ENCODE data around the gene DLGAP1.
A peak's percentile ranks its signal among the peaks of the same experiment; 100 is the strongest.

Gene DLGAP1

DNA sequence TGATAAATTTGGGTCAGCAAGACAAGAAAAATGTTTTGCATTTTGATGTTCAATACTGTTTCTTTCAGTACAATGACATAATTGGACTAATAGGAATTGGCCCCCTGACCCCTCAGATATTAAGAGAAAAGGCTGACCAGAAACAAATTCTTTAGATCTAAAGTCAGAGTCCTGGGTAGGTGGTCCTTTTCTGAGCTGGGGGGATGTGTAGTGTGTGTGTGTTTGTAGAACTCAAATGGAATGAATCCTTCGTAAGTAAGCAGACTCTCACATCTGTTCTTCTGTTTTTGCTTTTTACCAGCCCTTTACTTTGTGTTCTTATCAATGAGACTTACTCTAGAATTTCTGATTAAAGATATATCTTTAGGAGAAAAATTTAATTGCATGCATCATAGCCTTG is 677.4 kb downstream of the DLGAP1 start:
- Histone ChIP-seq H3K9me3 (ENCODE audit: control insufficient read depth in 5 of 5, low read length in 5 of 5) (no peaks in the 10 kb centered on the region), H3K36me3 (ENCODE audit: control insufficient read depth in 5 of 5, insufficient read depth in 5 of 5, low read length in 5 of 5) (no peaks in the 10 kb centered on the region), H3K4me1 (ENCODE audit: control insufficient read depth in 5 of 5, insufficient read depth in 5 of 5, low read length in 5 of 5) (no peaks in the 10 kb centered on the region), H3K27ac (ENCODE audit: low read depth, low read length) (no peak overlapping the region), H3K27me3 (ENCODE audit: control insufficient read depth in 5 of 5, insufficient read depth in 4 of 5, low read length in 5 of 5) (no peaks in the 10 kb centered on the region), H3K9ac (ENCODE audit: low read length in 5 of 5) (no peak overlapping the region), H3K4me3 (ENCODE audit: low read depth in 1 of 5, low read length in 5 of 5) (no peak overlapping the region)

DNA sequence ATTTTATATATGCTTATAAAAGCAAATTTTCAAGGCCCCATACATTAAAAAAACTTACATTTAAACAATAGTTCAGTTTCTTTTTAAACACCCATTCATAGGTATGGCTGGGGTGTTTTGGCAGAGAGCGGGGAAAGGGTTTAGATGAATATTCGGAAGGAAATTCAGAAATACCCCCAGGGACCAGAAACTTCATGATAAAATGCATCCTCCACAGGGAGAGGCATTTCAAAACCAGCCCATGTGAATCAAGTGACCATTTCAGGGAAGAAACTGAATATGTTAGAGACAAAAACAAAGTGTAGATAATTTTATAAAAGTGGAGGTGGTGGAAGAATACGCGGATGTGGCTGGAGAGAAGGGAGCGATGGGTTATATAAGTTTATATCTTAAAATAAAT is 678.0 kb downstream of the DLGAP1 start:
- H3K27me3 ChIP-seq (ENCODE audit: control insufficient read depth in 5 of 5, insufficient read depth in 4 of 5, low read length in 5 of 5) = no peaks in the 10 kb centered on the region
- H3K27ac ChIP-seq (ENCODE audit: low read depth, low read length) = no peak overlapping the region
- H3K4me3 ChIP-seq (ENCODE audit: low read depth in 1 of 5, low read length in 5 of 5) = no peak overlapping the region
- no peak overlapping the region for H3K9ac ChIP-seq (ENCODE audit: low read length in 5 of 5)
- no peaks in the 10 kb centered on the region for H3K9me3 ChIP-seq (ENCODE audit: control insufficient read depth in 5 of 5, low read length in 5 of 5)
- H3K4me1 ChIP-seq (ENCODE audit: control insufficient read depth in 5 of 5, insufficient read depth in 5 of 5, low read length in 5 of 5) = no peaks in the 10 kb centered on the region
- no peaks in the 10 kb centered on the region for H3K36me3 ChIP-seq (ENCODE audit: control insufficient read depth in 5 of 5, insufficient read depth in 5 of 5, low read length in 5 of 5)

DNA sequence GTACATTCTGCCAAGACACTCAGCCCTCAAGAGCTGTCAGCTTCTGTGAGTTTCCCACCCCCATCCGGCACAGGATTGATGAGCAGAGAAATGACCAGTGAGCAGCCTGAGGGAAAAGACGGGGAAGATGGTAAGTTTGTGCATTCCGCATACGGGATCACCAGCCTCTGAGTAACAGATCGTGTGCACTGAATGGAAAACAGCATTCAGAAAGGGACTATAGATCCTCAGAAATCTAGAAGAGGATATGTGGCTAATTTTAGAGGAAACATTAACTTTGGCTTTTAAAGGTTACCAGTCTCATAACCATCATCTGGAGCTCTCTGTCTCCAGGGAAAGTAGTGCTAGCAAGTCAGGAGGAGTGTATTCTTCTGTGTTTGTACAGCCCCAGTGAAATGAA is 679.1 kb downstream of the DLGAP1 start:
- H3K36me3 ChIP-seq (ENCODE audit: control insufficient read depth in 5 of 5, insufficient read depth in 5 of 5, low read length in 5 of 5) = no peaks in the 10 kb centered on the region
- no peak overlapping the region for H3K4me3 ChIP-seq (ENCODE audit: low read depth in 1 of 5, low read length in 5 of 5)
- H3K27ac ChIP-seq (ENCODE audit: low read depth, low read length) = no peak overlapping the region
- no peak overlapping the region for H3K9ac ChIP-seq (ENCODE audit: low read length in 5 of 5)
- H3K9me3 ChIP-seq (ENCODE audit: control insufficient read depth in 5 of 5, low read length in 5 of 5) = no peaks in the 10 kb centered on the region
- no peaks in the 10 kb centered on the region for H3K27me3 ChIP-seq (ENCODE audit: control insufficient read depth in 5 of 5, insufficient read depth in 4 of 5, low read length in 5 of 5)
- H3K4me1 ChIP-seq (ENCODE audit: control insufficient read depth in 5 of 5, insufficient read depth in 5 of 5, low read length in 5 of 5) = peaks cover 0 to 10% (median 9%) of the 10 kb centered on the region in 5 donors

DNA sequence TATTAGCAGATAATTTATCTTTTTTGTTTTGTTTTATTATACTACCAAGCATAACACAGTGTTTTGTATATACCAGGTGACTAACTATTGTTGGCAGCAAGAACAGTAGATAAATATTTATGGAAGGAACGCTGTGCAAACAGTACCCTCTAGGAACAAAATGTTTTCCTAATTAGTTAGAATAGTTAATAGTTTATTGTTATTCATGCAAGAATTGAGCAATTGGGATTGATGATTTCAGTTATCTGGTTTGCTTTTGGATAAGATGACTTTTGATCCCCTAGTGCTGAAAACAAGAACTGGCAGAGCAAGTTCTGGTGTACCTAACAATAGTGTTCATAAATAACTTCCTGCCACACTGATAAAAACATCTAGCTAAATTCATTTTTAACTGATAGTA is 681.8 kb downstream of the DLGAP1 start:
- Histone ChIP-seq H3K4me3 (ENCODE audit: low read depth in 1 of 5, low read length in 5 of 5) (no peak overlapping the region), H3K9ac (ENCODE audit: low read length in 5 of 5) (no peak overlapping the region), H3K9me3 (ENCODE audit: control insufficient read depth in 5 of 5, low read length in 5 of 5) (no peaks in the 10 kb centered on the region), H3K4me1 (ENCODE audit: control insufficient read depth in 5 of 5, insufficient read depth in 5 of 5, low read length in 5 of 5) (peaks cover 0 to 12% (median 10%) of the 10 kb centered on the region in 5 donors), H3K36me3 (ENCODE audit: control insufficient read depth in 5 of 5, insufficient read depth in 5 of 5, low read length in 5 of 5) (no peaks in the 10 kb centered on the region), H3K27me3 (ENCODE audit: control insufficient read depth in 5 of 5, insufficient read depth in 4 of 5, low read length in 5 of 5) (peaks cover 0 to 5% (median 0%) of the 10 kb centered on the region in 5 donors), H3K27ac (ENCODE audit: low read depth, low read length) (no peak overlapping the region)

DNA sequence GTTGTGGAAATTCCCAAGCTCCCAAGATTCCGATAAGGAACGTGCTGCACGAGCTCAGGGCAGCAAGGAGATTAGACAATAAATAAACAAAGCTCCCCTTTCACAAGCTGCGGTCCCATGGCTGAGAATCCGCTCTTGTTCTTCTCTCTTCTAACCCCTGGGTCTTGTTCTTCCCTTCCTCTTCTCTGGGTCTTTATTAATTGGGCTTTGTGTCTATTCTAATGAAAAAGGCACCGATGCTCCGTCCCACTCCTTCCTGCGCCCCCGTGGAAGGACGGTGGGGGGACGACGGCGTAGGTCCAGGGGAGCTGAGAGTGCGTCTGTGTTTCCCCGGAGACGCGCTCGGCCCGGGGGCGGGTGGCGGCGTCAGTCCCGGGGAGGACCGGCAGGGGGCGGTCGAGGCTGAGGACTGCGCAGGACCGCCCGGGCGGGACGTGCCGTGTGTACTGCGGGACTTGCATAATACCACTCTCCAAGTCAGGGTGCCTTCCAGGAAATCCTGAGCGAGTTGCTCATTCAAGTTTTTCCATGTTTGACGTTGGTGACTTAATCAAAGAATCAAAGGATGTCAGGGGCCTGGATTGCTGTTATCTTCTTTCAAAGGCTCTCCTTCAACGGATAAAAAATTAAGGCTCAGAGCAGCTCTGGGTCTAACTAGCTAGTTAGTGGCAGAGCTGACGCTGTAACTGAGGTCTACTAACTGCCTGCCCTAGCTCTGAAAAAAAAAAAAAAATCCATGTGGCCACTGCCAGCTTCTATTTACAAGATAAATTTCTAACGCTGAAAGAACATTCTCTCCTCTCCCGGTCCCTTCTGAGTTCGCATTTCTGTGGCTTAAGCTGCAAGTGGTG is 683.8 kb downstream of the DLGAP1 start:
- Histone ChIP-seq H3K4me3 (ENCODE audit: low read depth in 1 of 5, low read length in 5 of 5) (peak overlapping the region; percentile 11 to 56 (median 46)), H3K4me1 (ENCODE audit: control insufficient read depth in 5 of 5, insufficient read depth in 5 of 5, low read length in 5 of 5) (peaks cover 0 to 12% (median 10%) of the 10 kb centered on the region in 5 donors), H3K9ac (ENCODE audit: low read length in 5 of 5) (peak overlapping the region in 4 of 5 donors; percentile 13 to 56 (median 43)), H3K27me3 (ENCODE audit: control insufficient read depth in 5 of 5, insufficient read depth in 4 of 5, low read length in 5 of 5) (peaks cover 0 to 5% (median 0%) of the 10 kb centered on the region in 5 donors), H3K27ac (ENCODE audit: low read depth, low read length) (no peak overlapping the region), H3K9me3 (ENCODE audit: control insufficient read depth in 5 of 5, low read length in 5 of 5) (no peaks in the 10 kb centered on the region), H3K36me3 (ENCODE audit: control insufficient read depth in 5 of 5, insufficient read depth in 5 of 5, low read length in 5 of 5) (no peaks in the 10 kb centered on the region)

DNA sequence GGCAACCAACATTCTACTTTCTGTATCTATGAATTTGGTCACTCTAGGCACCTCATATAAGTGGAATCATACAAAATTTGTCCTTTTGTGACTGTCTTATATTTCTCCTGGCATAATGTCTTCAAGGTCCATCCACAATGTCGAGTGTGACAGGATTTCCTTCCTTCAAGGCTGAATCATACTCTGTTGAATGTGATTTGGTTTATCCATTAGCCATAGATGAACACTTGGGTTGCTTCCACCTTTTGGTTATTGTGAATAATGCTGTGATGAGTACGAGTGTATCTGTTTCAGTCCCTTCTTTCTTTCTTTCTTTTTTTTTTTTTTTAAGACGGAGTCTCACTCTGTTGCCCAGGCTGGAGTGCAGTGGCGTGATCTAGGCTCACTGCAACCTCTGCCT is 693.8 kb downstream of the DLGAP1 start:
- H3K4me3 ChIP-seq (ENCODE audit: low read depth in 1 of 5, low read length in 5 of 5) = no peak overlapping the region
- H3K9me3 ChIP-seq (ENCODE audit: control insufficient read depth in 5 of 5, low read length in 5 of 5) = peaks cover 0 to 10% (median 4%) of the 10 kb centered on the region in 5 donors
- H3K27ac ChIP-seq (ENCODE audit: low read depth, low read length) = no peak overlapping the region
- H3K27me3 ChIP-seq (ENCODE audit: control insufficient read depth in 5 of 5, insufficient read depth in 4 of 5, low read length in 5 of 5) = no peaks in the 10 kb centered on the region
- H3K4me1 ChIP-seq (ENCODE audit: control insufficient read depth in 5 of 5, insufficient read depth in 5 of 5, low read length in 5 of 5) = peaks cover 0 to 12% (median 0%) of the 10 kb centered on the region in 5 donors
- H3K9ac ChIP-seq (ENCODE audit: low read length in 5 of 5) = no peak overlapping the region
- H3K36me3 ChIP-seq (ENCODE audit: control insufficient read depth in 5 of 5, insufficient read depth in 5 of 5, low read length in 5 of 5) = no peaks in the 10 kb centered on the region

DNA sequence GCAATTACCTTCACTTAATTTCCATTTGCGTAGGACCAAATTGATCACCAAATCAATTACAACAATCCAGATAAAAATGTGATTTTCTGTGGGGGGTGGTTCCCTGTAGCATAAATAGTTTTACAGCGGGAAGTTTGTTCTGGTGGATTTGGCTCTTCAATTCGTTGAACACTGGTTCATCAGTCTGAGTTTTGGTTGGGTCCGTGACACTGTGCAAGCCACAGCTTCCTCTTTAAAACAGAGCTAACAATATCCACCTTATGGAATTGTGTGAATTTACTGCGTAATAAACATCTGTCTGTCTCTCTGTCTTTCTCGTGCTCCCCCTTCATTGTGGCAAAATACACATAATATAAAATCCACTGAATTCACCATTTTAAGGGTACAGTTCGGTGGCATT is 694.4 kb downstream of the DLGAP1 start:
- H3K4me1 ChIP-seq (ENCODE audit: control insufficient read depth in 5 of 5, insufficient read depth in 5 of 5, low read length in 5 of 5) = peaks cover 0 to 12% (median 0%) of the 10 kb centered on the region in 5 donors
- H3K9me3 ChIP-seq (ENCODE audit: control insufficient read depth in 5 of 5, low read length in 5 of 5) = peaks cover 0 to 10% (median 4%) of the 10 kb centered on the region in 5 donors
- H3K4me3 ChIP-seq (ENCODE audit: low read depth in 1 of 5, low read length in 5 of 5) = no peak overlapping the region
- peak overlapping the region in 1 of 5 donors; percentile 14 for H3K9ac ChIP-seq (ENCODE audit: low read length in 5 of 5)
- H3K27me3 ChIP-seq (ENCODE audit: control insufficient read depth in 5 of 5, insufficient read depth in 4 of 5, low read length in 5 of 5) = no peaks in the 10 kb centered on the region
- H3K36me3 ChIP-seq (ENCODE audit: control insufficient read depth in 5 of 5, insufficient read depth in 5 of 5, low read length in 5 of 5) = no peaks in the 10 kb centered on the region
- no peak overlapping the region for H3K27ac ChIP-seq (ENCODE audit: low read depth, low read length)

DNA sequence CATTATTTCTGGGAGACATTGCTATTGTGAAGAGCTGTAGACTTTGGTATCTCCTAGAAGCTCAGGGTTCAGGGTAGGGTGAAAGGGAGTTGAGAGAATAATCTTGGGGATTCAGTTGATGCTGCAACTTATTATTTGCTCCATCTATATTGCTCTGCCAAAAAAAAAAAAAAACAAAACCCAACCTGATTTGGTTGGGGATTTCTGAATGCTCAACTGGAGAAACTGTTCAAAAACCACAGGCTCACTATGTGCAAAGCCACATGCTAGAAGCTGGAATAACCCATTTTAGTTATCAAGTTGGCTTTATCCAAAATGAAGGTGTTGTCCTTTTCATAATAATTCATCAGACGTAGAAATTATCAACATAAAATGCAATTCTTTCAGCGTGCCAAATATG is 696.0 kb downstream of the DLGAP1 start:
- no peaks in the 10 kb centered on the region for H3K36me3 ChIP-seq (ENCODE audit: control insufficient read depth in 5 of 5, insufficient read depth in 5 of 5, low read length in 5 of 5)
- peaks cover 0 to 13% (median 4%) of the 10 kb centered on the region in 5 donors for H3K9me3 ChIP-seq (ENCODE audit: control insufficient read depth in 5 of 5, low read length in 5 of 5)
- peaks cover 0 to 12% (median 0%) of the 10 kb centered on the region in 5 donors for H3K4me1 ChIP-seq (ENCODE audit: control insufficient read depth in 5 of 5, insufficient read depth in 5 of 5, low read length in 5 of 5)
- no peaks in the 10 kb centered on the region for H3K27me3 ChIP-seq (ENCODE audit: control insufficient read depth in 5 of 5, insufficient read depth in 4 of 5, low read length in 5 of 5)
- no peak overlapping the region for H3K9ac ChIP-seq (ENCODE audit: low read length in 5 of 5)
- H3K27ac ChIP-seq (ENCODE audit: low read depth, low read length) = no peak overlapping the region
- H3K4me3 ChIP-seq (ENCODE audit: low read depth in 1 of 5, low read length in 5 of 5) = no peak overlapping the region

DNA sequence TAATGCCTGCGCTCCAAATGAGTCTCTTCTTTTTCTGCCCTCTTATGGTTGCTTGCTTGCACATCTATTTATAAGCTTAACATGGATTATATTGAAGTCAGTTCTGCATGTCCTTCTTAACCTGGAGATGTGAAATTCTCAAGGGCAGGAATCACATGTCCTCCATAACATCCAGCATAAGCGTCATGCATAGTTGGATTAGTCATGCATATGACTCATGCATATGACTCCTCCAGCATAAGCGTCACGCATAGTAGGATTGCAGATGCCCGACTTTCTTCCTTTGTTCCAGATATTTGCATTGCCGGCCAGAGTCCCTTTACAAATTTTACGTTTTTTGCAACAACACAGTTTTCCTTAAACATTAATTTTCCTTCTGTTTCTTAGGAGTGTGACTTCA is 696.6 kb downstream of the DLGAP1 start:
- no peak overlapping the region for H3K9ac ChIP-seq (ENCODE audit: low read length in 5 of 5)
- no peaks in the 10 kb centered on the region for H3K27me3 ChIP-seq (ENCODE audit: control insufficient read depth in 5 of 5, insufficient read depth in 4 of 5, low read length in 5 of 5)
- peaks cover 0 to 12% (median 0%) of the 10 kb centered on the region in 5 donors for H3K4me1 ChIP-seq (ENCODE audit: control insufficient read depth in 5 of 5, insufficient read depth in 5 of 5, low read length in 5 of 5)
- H3K36me3 ChIP-seq (ENCODE audit: control insufficient read depth in 5 of 5, insufficient read depth in 5 of 5, low read length in 5 of 5) = no peaks in the 10 kb centered on the region
- H3K9me3 ChIP-seq (ENCODE audit: control insufficient read depth in 5 of 5, low read length in 5 of 5) = peaks cover 0 to 13% (median 4%) of the 10 kb centered on the region in 5 donors
- no peak overlapping the region for H3K27ac ChIP-seq (ENCODE audit: low read depth, low read length)
- H3K4me3 ChIP-seq (ENCODE audit: low read depth in 1 of 5, low read length in 5 of 5) = no peak overlapping the region

DNA sequence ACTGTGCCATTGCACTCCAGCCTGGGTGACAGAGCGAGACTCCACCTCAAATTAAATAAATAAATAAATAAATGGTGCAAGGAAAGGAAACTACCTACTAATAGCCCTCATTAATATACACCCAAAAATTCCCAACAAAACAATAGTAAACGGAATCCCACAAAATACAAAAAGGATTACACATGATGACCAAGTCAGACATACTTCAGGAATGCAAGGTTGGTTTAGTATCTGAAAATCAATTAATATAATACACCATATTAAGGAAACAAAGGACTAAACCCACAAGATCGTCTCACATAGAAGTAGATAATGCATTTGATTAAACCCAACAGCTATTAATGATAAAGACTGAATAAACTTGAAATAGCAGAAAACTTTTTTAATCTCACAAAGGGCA is 697.7 kb downstream of the DLGAP1 start:
- no peaks in the 10 kb centered on the region for H3K36me3 ChIP-seq (ENCODE audit: control insufficient read depth in 5 of 5, insufficient read depth in 5 of 5, low read length in 5 of 5)
- peaks cover 0 to 13% (median 4%) of the 10 kb centered on the region in 5 donors for H3K9me3 ChIP-seq (ENCODE audit: control insufficient read depth in 5 of 5, low read length in 5 of 5)
- H3K4me1 ChIP-seq (ENCODE audit: control insufficient read depth in 5 of 5, insufficient read depth in 5 of 5, low read length in 5 of 5) = peaks cover 0 to 12% (median 0%) of the 10 kb centered on the region in 5 donors
- no peak overlapping the region for H3K9ac ChIP-seq (ENCODE audit: low read length in 5 of 5)
- H3K27ac ChIP-seq (ENCODE audit: low read depth, low read length) = no peak overlapping the region
- H3K27me3 ChIP-seq (ENCODE audit: control insufficient read depth in 5 of 5, insufficient read depth in 4 of 5, low read length in 5 of 5) = no peaks in the 10 kb centered on the region
- H3K4me3 ChIP-seq (ENCODE audit: low read depth in 1 of 5, low read length in 5 of 5) = no peak overlapping the region
